ENCODE measurements around the gene SP3.
A peak's percentile ranks its signal among the peaks of the same experiment; 100 is the strongest.

The SP3 gene

DNA sequence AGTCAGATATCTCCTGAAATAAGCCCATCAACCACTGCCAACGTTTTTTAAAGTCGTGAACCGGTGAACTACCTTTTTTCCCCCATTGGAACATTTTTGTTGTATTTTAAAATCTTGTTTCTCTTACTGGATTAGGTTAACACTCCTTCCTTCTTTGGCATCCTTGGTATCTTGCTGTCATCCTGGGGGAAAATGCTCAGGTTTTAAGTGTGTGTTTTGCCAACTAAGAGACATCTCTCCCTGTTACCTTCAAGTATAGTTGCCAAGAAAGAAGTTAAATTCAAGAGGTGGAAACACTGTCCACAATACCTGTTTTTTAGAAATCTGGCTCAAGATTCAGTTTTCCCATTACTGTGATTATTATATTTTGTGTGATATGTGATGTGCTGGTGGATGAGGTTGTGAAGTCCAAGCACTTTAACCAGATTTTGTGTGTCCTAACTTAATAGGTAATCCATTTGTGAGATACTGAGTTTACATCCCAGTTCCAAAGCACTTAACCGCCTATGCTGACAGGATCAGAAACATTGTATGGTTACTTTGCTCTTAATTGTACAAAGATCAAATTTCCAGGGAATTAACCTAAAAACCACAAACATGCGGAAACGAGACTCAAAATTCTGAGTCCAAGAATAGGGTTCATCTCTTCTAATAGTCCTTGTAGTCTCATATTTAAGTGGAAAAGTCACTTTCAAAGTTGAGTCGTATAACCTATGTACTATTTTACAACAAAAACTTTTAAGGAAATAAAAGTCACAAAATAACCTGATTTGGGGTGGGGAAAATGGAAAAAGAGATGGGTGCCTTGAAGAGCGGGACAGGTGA, 1.3 kb upstream of the SP3 start:
- no peak for DNase-seq (ENCODE audit: low read depth in 2 of 2)

DNA sequence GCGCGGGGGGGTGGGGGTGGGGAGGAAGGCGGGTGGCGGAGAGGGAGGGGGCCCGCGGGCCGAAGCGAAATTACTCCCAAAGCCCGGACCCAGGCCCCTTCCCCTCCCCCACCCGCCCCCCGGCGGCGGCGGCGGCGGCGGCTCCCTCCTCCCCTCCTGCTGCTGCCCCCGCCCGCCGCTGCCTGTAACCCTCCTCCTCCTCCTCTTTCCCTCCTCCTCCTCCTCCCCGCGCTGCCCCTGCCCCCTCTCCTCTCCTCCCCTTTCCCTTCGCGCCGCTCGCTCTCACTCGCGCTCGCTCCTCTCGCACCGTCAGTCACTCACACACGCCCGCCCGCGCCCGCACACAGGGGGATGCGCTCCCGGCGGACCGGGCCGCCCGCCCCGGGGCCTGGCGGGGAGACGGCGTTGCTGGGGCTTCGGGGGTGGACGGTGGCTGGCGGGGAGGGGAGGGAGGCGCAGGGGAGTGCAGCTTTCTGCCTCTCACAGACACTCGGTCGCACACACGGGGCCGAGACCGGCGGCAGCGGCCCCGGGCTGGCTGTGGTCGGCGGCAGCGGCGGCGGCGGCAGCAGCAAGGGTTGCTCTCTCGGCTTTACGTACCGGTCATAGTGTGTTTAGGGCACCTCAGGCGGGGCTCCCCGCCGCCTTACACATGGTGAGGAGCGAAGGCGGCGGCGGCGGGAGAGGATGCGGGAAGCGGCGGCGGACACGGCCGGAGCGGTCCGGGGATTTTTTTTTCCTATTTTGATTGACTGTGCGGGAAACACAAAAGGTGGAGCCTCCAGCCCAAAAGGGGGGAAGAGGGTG, 405 bp downstream of the SP3 start:
- peak; percentile 68 to 79 for DNase-seq (ENCODE audit: low read depth in 2 of 2)

DNA sequence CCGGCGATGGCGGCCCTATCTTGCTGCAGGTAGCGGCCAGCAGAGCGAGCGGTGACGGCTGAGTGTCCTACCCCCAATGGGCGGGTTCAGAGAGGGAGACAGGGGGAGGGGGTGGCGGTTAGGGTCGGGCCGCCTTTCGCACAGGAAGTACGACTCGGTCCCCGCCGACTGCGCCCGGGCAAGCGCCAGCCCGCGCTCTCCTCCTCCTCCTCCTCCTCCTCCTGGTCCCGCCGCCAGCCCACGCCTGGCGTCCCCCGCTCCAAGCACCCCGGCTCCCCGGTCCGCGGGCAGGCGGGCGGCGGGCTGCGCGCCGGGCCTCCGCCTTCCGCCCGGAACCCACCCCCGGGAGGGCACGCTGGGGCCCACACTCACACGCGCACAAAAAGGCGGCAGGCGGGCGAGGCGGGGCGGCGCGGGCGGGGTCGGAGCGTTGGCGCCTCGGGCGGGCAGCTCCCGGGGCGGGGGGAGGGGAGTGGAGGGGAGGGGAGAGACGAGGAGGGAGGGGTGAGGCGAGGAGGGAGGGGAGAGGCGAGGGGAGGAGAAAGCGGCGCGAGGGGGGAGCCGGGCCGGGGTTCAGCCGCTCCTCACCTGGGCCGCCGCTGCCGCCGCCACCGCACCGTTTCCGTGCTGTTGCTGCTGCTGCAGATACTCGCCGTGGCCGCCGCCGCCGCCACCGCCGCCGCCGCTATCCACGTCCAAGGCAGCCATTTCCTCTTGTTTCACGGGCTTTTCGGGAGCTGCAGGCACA, 1.2 kb downstream of the SP3 start:
- peak; percentile 82 to 89 for DNase-seq (ENCODE audit: low read depth in 2 of 2)

DNA sequence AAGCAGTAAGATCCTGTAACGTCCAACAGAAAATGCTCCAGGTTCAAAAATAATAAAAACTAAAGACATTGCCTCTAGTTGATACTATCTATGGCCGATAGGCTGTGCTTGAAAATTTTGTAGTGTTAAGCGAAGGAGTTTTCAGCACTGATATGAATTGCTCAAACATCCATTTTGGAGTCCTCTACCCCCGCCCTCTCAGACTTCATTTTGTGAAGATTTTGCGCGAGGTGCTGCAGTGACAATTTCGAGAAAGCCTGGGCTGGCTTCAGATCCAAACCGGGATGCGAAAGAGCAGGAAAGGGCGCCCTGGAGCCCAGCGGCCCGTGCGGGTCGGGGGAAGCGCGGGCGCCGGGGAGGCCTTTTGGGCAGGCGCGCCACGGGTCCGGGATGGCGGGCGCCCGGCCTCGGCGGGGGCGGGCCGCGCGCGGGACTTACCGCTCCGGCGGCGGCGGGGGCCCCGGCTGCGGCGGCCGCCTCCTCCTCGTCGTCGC, 1.8 kb downstream of the SP3 start:
- peak; percentile 28 to 30 for DNase-seq (ENCODE audit: low read depth in 2 of 2)

DNA sequence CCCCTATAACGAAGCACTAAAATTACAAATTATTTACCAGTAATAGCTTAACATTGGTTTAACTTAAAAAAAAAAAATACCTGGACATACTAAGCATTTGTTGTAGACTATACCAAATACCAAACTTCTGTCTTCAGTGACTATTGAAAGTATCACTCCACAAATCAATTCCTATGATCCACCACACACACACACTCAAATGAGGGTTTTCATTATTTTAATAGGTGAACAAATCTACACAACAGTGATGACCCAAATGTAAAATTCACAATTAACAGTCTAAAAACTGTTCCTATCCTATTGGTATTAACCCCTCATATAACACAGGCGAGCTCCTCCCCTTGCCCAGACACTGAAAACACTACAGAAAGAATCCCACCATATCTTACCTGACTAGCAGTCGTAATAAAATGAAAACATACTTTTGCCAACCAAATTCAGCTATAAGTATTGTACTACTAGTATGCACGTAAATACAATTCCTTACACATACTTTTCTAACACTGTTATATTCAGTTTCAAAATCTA, 2.5 kb downstream of the SP3 start:
- DNase-seq (ENCODE audit: low read depth in 2 of 2): no peak

DNA sequence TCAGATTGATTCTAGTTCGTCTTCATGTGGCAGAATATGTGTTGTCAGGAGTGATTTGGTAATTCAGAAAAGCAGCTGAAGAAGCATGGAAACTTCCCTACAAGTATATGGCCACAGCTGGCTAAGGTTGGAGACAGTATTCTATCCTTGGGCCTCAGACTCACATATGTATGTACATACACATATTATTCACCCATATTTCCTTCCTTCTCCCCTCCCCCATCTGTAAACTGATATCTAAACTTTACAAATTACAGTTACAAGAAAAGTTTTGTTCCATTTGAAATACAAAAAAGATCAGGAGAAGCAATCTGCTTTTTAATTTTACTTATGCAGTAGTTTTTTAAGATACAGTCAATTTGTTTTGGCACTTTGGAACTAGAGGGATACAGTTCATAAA, 3.1 kb downstream of the SP3 start:
- DNase-seq (ENCODE audit: low read depth in 2 of 2): no peak

DNA sequence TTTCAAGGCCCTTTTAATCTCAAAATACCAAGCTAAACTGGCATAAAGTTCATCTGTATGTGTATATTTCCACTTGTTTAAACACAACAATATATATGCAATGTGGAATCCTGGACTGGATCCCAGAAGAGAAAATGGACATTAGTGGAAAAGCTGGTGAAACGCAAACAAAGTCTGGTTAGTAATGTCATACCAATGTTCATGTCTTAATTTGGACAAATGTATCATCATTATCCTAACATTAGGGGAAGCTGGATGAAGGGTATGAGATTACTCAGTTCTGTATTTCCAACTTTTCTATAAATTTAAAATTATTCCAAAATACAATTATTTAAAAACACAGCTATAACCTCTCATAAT, 3.8 kb downstream of the SP3 start:
- DNase-seq (ENCODE audit: low read depth in 2 of 2): no peak

DNA sequence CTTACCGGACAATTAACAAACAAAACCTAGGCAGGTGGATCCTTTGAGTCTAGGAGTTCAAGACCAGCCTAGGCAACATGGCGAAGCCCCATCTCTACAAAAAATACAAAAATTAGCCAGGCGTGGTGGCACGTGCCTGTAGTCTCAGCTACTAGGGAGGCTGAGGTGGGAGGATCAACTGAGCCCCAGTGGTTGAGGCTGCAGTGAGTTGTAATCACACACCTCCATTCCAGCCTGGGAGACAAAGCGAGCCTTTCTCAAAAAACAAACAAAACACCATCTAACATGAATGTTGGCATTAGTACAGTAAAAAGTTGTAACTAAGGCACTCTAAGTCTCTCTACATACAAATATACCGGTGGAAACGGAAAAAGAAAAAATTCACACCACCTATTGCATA, 5.3 kb downstream of the SP3 start:
- DNase-seq (ENCODE audit: low read depth in 2 of 2): no peak

DNA sequence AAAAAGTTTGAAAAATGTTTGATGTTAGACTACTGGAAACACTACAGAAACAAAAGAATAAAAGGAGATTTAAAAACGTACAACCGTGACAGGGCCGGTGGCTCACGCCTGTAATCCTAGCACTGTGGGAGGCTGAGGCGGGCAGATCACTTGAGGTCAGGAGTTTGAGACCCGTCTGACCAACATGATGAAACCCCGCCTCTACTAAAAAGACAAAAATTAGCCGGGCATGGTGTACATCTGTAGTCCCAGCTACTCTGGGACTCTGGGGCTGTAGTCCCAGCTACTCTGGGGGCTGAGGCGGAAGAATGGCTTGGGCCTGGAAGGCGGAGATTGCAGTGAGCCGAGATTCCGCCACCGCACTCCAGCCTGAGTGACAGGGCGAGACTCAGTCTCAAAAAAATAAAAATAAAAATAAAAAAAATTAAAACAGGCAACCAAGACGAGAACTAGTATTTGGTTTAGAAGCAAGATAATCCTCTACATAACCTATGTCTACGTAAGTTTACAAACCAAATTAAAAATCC, 5.8 kb downstream of the SP3 start:
- DNase-seq (ENCODE audit: low read depth in 2 of 2): no peak

DNA sequence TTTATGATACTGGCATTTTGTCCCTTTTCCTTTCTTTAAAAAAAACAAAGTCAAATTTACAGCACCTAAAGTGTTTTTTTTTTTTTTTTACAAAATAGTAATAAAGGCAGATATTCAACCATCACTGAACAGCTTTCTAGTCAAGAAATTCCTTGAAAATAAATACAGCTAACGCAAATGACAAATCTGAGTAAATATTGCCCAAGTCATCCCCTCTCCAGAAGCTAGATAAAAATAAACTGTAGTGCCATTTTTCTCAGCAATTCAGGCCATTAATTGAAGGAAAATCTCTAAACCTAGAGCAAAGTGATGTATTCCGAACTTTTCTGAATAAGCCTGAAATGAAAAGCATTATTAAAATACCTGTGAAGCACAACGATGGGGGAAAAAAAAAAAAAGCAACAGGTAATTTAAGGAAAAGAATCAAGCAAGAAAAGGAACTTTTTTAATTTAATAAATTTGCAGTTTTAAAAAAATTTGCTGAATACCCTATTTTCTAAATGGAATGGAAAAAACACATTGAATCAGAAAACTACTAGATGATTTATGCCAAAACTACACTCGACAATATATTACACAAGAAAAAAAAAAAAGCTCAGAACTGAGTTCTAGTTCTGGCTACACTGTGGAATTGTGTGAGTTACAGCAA, 6.9 kb downstream of the SP3 start:
- DNase-seq (ENCODE audit: low read depth in 2 of 2): no peak

DNA sequence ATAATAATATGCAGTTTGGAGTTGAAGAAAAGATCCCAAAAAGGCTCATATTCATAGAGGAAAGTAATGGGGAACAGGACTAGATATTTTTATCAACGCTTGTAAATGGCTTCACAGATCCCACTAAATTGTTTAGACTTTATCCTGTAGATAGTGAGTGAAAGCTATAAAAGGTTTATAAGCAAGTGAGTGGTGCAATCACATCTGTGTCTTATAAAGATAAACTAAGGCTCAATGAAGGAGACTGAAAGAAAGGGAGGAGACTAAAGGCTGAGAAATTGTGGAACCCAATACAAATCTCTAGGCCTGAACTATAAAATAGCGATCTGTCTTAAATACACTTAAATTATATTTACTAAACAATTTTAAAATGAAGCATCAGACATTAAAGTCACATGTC, 7.7 kb downstream of the SP3 start:
- no peak for DNase-seq (ENCODE audit: low read depth in 2 of 2)

DNA sequence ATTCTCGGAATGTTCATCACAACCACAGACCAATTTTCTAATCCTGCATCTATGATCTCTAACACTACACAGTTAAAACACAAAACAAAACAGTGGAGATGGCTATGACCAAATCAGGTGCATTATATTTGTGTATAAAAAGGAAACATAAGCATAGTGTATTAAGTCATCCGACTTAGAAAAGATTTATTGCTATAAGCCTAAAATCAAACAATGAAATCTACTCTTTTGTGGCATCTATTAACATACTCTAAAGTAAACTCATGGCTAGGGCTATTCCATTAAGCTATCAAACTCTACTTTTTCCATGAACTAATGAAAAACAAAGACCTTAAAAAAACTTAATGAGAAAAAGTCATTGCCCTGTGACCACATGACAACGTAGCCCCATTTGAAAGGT, 8.7 kb downstream of the SP3 start:
- no peak for DNase-seq (ENCODE audit: low read depth in 2 of 2)

DNA sequence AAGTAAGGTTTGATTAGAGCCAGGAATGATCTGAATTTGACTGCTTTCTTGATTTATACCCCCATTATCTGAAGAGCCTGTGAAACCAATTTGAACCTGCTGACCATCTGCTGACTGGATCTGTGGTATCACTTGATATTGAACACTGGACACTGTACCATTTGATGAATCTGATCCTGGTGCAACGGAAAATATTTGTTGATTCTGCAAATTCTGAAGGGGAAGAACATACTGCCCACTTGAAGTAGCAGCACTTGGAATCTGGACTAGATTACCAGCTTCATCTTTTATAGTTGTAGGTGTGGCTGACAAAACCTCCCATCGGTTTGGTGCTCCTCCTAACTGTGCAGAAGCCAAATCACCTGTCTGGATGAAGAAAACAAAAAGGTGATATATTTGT, 9.3 kb downstream of the SP3 start:
- no peak for DNase-seq (ENCODE audit: low read depth in 2 of 2)

DNA sequence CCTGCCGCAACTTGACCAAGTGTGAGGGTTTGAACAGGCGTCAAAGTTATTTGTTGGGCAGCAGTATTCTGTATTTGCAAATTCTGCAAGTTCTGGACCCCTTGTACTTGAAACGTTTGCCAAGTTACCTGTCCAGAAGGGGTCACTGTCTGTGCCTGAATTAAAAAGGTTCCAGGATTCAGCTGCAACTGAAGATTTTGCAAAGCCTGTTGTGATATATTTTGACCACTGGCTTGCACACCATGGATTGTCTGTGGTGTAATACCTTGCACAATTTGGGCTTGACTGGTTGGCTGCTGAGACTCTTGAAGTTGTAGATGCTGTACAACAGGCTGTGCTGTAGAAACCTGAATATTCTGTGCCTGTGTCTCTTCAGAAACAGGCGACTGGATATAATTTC, 10.2 kb downstream of the SP3 start:
- no peak for DNase-seq (ENCODE audit: low read depth in 2 of 2)

DNA sequence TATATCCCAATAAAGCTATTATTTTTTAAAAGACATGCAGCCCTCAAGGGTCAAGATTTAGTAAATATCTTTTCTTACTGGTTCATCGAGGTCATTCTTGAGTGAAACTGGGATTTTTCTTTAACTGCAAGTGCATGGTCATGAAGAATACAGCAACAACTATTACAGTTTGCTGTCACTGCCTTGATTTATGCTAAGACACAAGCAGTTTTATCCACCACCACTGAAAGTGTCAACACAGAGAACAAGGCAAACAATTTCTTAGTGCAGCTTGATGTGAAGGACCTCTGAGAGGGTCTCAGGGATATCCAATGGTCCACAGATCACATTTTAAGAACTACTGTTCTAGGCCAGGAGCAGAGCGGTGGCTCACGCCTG, 12.1 kb downstream of the SP3 start:
- DNase-seq (ENCODE audit: low read depth in 2 of 2): no peak

DNA sequence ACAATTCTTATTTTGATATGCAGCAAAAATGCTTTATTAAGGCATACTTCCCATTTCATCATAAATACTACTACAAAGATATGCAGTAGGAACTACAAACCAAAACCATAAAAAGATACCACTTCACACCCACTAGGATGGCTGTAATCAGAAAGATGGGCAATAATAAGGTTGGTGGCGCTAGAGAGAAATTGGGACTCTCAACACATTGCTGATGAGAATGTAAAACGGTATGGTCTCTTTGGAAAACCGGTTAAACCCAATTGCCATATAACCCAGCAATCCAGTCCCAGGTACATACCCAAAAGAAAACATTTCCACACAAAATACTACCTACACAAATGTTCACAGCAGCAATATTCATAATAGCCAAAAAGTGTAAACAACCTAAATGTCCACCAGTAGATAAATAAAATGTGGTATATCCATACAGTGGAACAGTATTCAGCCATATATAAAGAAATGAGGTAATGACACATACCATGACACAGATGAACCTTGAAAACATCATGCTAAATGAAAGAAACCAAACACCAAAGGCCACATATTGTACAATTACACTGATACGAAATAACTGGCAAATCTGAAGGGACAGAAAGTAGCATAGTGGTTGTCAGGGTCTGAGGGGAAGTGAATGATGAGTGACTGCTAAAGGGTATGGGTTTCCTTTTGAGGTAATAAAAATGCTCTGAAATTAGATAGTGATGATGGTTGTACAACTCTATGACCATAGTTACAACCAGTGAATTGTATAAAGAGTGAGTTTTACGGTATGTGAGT, 12.7 kb downstream of the SP3 start:
- no peak for DNase-seq (ENCODE audit: low read depth in 2 of 2)

DNA sequence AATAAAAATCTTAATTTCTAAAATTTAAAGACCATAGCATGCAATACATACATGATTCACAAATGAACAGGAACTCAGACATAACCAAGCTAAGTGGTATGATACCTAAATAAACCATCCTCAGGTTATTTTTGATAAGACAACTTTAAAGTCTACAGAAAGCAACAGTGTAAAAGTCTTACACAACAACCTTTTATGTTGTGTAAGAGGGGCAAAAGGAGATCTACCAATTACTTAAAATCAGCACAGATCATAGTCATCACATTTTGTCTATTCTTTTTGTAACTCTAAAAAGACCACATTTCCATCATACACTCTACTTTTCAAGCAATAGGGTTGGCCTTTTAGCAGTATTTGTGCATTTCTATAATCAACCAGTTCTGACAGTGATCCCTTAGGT, 16.3 kb downstream of the SP3 start:
- no peak for DNase-seq (ENCODE audit: low read depth in 2 of 2)

DNA sequence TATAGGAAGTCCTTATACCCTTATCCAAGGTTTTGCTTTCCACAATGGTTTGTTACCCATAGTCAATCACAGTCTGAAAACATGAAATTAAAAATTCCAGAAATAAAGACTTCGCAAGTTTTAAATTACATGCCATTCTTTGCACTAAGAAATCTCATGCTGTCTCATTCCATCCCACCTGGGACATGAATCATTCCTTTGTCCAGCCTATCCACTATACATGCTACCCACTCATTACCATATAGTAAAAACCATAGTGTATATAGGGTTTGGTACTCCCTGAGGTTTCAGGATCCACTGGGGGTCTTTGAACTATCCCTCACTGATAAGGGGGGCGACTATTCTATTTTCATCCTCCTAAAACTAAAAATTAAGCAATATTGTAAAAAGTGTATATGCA, 17.0 kb downstream of the SP3 start:
- DNase-seq (ENCODE audit: low read depth in 2 of 2): no peak

DNA sequence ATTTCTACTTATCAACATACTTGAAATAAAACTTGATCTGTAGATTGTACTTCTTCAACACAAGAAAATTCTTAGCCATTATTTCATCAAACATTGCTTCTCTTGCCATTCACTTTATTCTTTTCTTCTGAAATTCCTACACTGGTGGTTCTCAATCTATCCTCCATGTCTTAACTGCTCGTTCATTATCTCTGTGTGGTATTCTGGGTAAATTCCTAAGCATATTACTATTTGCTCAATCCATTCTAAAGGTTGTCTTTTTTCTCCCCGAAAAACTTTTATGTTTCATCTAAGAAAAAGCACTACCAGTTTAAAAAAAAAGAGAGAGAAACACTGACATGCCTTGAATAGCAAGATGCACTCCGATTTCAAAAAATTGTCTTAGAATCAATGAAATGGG, 18.0 kb downstream of the SP3 start:
- no peak for DNase-seq (ENCODE audit: low read depth in 2 of 2)

DNA sequence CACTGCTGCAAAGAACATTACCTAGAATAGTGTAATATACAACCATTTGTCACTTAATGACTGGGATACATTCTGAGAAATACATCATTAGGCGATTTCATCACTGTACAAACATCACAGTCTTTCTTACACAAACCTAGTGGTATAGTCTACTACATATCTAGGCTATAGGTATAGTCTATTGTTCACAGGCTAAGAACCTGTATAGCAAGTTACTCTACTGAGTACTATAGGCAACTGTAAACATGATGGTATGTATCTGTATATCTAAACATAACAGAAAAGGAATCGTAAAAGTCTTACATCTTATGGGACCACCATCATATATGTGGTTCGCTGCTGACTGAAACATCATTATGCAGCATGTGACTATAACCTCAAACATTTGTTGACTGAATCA, 21.4 kb downstream of the SP3 start:
- no peak for DNase-seq (ENCODE audit: low read depth in 2 of 2)

Data from stimulated activated CD8-positive, alpha-beta memory T cell treated with anti-CD3 and anti-CD28 coated beads, Interleukin-2, amount 100 ng/mL, for 1 hour (primary cell).